Measurements from ENCODE around the gene RAP1GAP.

RAP1GAP gene

GRCh38 chr1:21596628-21597027, 72.5 kb downstream of the RAP1GAP start:
- no peak for TF ChIP-seq CTCF (IDR thresholded peaks at IDR 0.05; ENCODE audit: control insufficient read depth, extremely low read depth, insufficient read depth)
- H3K4me3 ChIP-seq (ENCODE audit: low read depth, low read length): no peak overlapping the region
- DNase-seq (ENCODE audit: low read depth): no peak

GRCh38 chr1:21596174-21596573, 73.0 kb downstream of the RAP1GAP start:
- DNase-seq (ENCODE audit: low read depth): no peak
- TF ChIP-seq CTCF (IDR thresholded peaks at IDR 0.05; ENCODE audit: control insufficient read depth, extremely low read depth, insufficient read depth): no peak

GRCh38 chr1:21594935-21595897, 73.9 kb downstream of the RAP1GAP start:
- TF ChIP-seq CTCF (IDR thresholded peaks at IDR 0.05; ENCODE audit: control insufficient read depth, extremely low read depth, insufficient read depth): peak; percentile 28; the same call in 1 of the 2 replicates
- no peak overlapping the region for H3K4me3 ChIP-seq (ENCODE audit: low read depth, low read length)
- DNase-seq (ENCODE audit: low read depth): no peak

More at GRCh38 chr1:21596174-21596573, 73.0 kb downstream of the RAP1GAP start:
- H3K4me3 ChIP-seq (ENCODE audit: low read depth, low read length): no peak overlapping the region

GRCh38 chr1:21594501-21594900, 74.7 kb downstream of the RAP1GAP start:
- no peak for DNase-seq (ENCODE audit: low read depth)
- no peak for TF ChIP-seq CTCF (IDR thresholded peaks at IDR 0.05; ENCODE audit: control insufficient read depth, extremely low read depth, insufficient read depth)

GRCh38 chr1:21593231-21593630, 75.9 kb downstream of the RAP1GAP start:
- DNase-seq (ENCODE audit: low read depth): no peak
- no peak for TF ChIP-seq CTCF (IDR thresholded peaks at IDR 0.05; ENCODE audit: control insufficient read depth, extremely low read depth, insufficient read depth)
- H3K4me3 ChIP-seq (ENCODE audit: low read depth, low read length): no peak overlapping the region

More at GRCh38 chr1:21594501-21594900, 74.7 kb downstream of the RAP1GAP start:
- no peak overlapping the region for H3K4me3 ChIP-seq (ENCODE audit: low read depth, low read length)

- no peak overlapping the region for H3K4me3 ChIP-seq (ENCODE audit: low read depth, low read length)
- no peak for TF ChIP-seq CTCF (IDR thresholded peaks at IDR 0.05; ENCODE audit: control insufficient read depth, extremely low read depth, insufficient read depth)
- no peak for DNase-seq (ENCODE audit: low read depth)
Measured at GRCh38 chr1:21592086-21592865, 76.9 kb downstream of the RAP1GAP start.
